ENCODE data around the gene SKAP2.

The SKAP2 gene

DNA sequence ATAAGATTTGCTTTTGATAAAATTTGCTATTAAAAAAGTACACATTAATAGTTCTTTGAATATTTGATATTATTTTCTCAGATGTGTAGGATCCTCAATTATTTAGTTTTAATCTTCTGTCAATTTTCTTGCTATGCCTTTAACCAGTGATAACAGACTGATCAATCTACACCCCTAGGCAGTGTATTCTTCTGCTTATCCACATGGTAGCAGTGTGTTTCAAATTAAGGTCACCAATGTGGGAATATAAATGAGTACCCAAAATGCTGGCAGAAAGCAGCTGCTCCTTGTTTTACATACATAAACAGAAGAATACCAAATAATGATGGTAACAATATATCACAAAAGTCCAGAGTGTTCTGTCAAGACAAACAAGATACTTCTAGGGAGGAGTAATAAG lies 87.0 kb downstream of the SKAP2 start:
- Histone ChIP-seq H3K4me3 (ENCODE audit: low read depth, low read length) (no peak overlapping the region), H3K36me3 (ENCODE audit: insufficient read depth, low read length) (no peaks in the 10 kb centered on the region), H3K4me1 (ENCODE audit: control insufficient read depth, insufficient read depth, low read length, unreplicated experiment) (no peaks in the 10 kb centered on the region), H2AFZ (ENCODE audit: low read length, unreplicated experiment) (no peak overlapping the region), H3K79me2 (ENCODE audit: control insufficient read depth, insufficient read depth, low read length, unreplicated experiment) (no peaks in the 10 kb centered on the region), H3K27me3 (ENCODE audit: insufficient read depth, low read length) (no peaks in the 10 kb centered on the region), H3K27ac (ENCODE audit: low read depth, low read length) (no peak overlapping the region)

DNA sequence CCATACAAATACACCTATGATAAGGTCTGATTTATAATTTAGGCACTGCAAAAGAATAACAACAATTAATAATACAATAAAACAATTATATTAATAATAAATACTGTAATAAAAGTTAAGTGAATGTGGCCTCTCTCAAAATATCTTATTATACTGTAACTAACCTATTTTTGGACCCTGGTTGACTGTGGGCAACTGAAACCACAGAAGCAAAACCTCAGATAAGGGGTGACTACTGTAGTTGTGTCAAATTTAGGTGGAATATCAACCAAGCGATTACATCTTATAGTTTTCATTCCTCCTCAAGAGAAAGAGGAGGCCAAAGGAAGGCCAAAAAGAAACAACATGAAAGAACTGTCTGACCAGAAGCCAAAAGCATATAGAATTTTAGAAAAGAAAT lies 103.9 kb downstream of the SKAP2 start:
- Histone ChIP-seq H3K27ac (ENCODE audit: low read depth, low read length) (no peak overlapping the region), H3K79me2 (ENCODE audit: control insufficient read depth, insufficient read depth, low read length, unreplicated experiment) (no peaks in the 10 kb centered on the region), H3K36me3 (ENCODE audit: insufficient read depth, low read length) (no peaks in the 10 kb centered on the region), H3K4me3 (ENCODE audit: low read depth, low read length) (no peak overlapping the region), H2AFZ (ENCODE audit: low read length, unreplicated experiment) (no peak overlapping the region), H3K4me1 (ENCODE audit: control insufficient read depth, insufficient read depth, low read length, unreplicated experiment) (no peaks in the 10 kb centered on the region), H3K27me3 (ENCODE audit: insufficient read depth, low read length) (no peaks in the 10 kb centered on the region)

DNA sequence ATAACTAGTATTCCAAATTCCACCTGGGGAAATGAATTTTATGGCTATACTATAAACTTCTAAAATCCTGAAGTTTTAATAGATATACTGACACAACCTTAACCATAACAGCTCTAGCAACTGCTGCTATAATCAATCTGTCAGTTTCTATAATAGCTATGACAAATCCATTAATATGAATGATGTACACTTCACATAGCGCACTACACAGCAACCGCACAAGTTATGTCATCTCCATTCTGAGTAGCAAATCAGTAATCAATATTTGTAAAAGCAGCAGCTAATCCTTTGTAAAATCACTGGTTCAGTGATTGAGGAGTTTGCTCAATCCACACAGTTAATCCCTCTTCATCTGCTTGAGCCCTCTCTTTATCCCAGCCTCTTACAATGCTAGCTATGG lies 105.3 kb downstream of the SKAP2 start:
- no peak overlapping the region for H2AFZ ChIP-seq (ENCODE audit: low read length, unreplicated experiment)
- H3K27ac ChIP-seq (ENCODE audit: low read depth, low read length), result no peak overlapping the region
- H3K4me1 ChIP-seq (ENCODE audit: control insufficient read depth, insufficient read depth, low read length, unreplicated experiment), result no peaks in the 10 kb centered on the region
- H3K79me2 ChIP-seq (ENCODE audit: control insufficient read depth, insufficient read depth, low read length, unreplicated experiment), result no peaks in the 10 kb centered on the region
- H3K36me3 ChIP-seq (ENCODE audit: insufficient read depth, low read length), result no peaks in the 10 kb centered on the region
- H3K27me3 ChIP-seq (ENCODE audit: insufficient read depth, low read length), result no peaks in the 10 kb centered on the region
- no peak overlapping the region for H3K4me3 ChIP-seq (ENCODE audit: low read depth, low read length)

DNA sequence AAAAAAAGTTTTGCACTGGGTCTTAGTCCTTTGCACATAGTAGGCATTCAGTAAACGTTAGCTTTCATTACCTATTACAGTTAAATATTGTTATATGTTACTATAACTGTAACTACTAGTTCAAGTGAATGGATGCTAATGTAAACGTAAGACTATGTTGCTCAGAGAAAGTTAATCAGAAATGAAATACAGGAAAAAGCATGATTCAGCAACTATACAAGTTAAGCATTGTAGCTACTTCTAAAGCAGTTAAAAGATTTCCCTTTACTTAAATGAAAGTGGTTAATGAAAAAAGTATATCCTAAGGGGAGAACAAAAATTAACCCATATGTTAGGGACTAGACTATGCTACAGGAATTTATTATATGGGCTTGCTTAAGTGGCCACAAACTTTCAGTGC lies 121.2 kb downstream of the SKAP2 start:
- Histone ChIP-seq H3K4me3 (ENCODE audit: low read depth, low read length) (no peak overlapping the region), H3K79me2 (ENCODE audit: control insufficient read depth, insufficient read depth, low read length, unreplicated experiment) (no peaks in the 10 kb centered on the region), H3K27me3 (ENCODE audit: insufficient read depth, low read length) (no peaks in the 10 kb centered on the region), H2AFZ (ENCODE audit: low read length, unreplicated experiment) (no peak overlapping the region), H3K36me3 (ENCODE audit: insufficient read depth, low read length) (no peaks in the 10 kb centered on the region), H3K27ac (ENCODE audit: low read depth, low read length) (no peak overlapping the region), H3K4me1 (ENCODE audit: control insufficient read depth, insufficient read depth, low read length, unreplicated experiment) (no peaks in the 10 kb centered on the region)

DNA sequence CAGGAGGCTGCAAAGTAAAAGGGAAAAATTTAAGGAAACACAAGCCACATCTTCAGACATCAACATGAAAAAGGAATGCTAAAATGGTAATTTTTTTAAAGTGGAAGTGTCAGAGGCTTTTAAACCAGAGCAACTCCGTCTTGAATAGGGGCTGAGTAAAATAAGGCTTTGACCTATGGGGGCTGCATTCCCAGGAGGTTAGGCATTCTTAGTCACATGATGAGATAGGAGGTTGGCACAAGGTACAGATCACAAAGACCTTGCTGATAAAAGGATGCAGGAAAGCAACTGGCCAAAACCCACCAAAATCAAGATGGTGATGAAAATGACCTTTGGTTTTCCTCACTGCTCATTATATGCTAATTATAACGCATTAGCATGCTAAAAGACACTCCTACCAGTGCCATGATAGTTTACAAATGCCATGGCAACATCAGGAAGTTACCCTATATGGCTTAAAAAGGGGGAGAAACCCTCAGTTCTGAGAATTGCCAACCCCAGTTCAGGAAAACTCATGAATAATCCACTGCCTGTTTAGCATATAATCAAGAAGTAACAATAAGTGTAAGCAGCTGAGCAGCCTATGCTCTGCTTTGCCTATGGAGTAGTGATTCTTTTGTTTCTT lies 128.3 kb downstream of the SKAP2 start:
- no peak overlapping the region for H3K27ac ChIP-seq (ENCODE audit: low read depth, low read length)
- no peaks in the 10 kb centered on the region for H3K79me2 ChIP-seq (ENCODE audit: control insufficient read depth, insufficient read depth, low read length, unreplicated experiment)
- H3K4me1 ChIP-seq (ENCODE audit: control insufficient read depth, insufficient read depth, low read length, unreplicated experiment), result no peaks in the 10 kb centered on the region
- no peaks in the 10 kb centered on the region for H3K36me3 ChIP-seq (ENCODE audit: insufficient read depth, low read length)
- no peak overlapping the region for H2AFZ ChIP-seq (ENCODE audit: low read length, unreplicated experiment)
- H3K27me3 ChIP-seq (ENCODE audit: insufficient read depth, low read length), result no peaks in the 10 kb centered on the region
- no peak overlapping the region for H3K4me3 ChIP-seq (ENCODE audit: low read depth, low read length)

DNA sequence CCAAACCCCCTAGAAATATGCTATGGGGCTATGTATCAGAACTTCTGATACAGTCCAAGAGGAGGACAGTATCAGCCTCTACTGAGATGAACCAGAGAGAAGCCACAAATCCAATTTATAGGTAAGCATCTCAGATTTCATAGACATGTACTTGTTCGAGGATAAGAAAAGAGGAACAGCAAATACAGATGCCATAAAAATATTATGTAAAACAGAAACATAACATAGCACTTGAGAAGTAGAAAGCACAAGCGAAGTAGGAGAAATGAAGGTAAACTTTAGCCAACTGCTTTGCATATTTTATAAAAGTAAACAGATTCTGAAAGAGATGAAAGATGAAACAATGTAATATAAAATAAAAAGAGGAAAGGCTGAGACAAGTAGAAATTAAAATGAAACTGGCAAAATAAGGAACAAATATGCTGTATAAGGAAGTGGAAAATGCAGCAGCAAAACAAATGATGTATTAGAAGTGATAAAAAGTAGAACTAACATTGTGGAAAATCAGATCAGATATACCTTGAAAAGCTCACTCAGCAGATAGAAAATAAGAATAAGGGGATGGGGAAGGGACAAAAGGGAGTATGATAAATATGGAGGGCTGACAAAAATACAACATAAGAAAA lies 135.1 kb downstream of the SKAP2 start:
- Histone ChIP-seq H3K27me3 (ENCODE audit: insufficient read depth, low read length) (no peaks in the 10 kb centered on the region), H3K36me3 (ENCODE audit: insufficient read depth, low read length) (no peaks in the 10 kb centered on the region), H2AFZ (ENCODE audit: low read length, unreplicated experiment) (no peak overlapping the region), H3K27ac (ENCODE audit: low read depth, low read length) (no peak overlapping the region), H3K4me3 (ENCODE audit: low read depth, low read length) (no peak overlapping the region), H3K4me1 (ENCODE audit: control insufficient read depth, insufficient read depth, low read length, unreplicated experiment) (no peaks in the 10 kb centered on the region), H3K79me2 (ENCODE audit: control insufficient read depth, insufficient read depth, low read length, unreplicated experiment) (no peaks in the 10 kb centered on the region)

DNA sequence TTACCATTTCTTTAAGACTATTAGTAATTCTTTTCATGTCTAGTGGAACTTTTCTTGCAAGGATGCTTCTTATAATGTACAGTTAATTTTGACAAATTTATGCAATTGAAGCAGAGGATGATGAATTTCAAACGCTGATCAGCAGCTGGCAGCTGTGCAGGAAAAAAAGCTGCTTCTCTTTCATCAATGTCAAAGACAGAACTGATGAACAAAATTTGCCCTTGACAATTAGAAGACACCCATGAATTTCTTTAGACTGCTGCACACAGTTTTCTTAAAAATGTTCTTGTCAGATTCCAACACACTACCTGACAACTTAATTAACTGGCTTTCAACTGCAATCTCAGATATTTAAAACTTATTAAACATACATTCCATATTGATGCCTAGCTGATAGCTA lies 138.3 kb downstream of the SKAP2 start:
- no peak overlapping the region for H3K4me3 ChIP-seq (ENCODE audit: low read depth, low read length)
- H3K4me1 ChIP-seq (ENCODE audit: control insufficient read depth, insufficient read depth, low read length, unreplicated experiment), result no peaks in the 10 kb centered on the region
- H2AFZ ChIP-seq (ENCODE audit: low read length, unreplicated experiment), result no peak overlapping the region
- no peaks in the 10 kb centered on the region for H3K36me3 ChIP-seq (ENCODE audit: insufficient read depth, low read length)
- H3K27me3 ChIP-seq (ENCODE audit: insufficient read depth, low read length), result no peaks in the 10 kb centered on the region
- H3K27ac ChIP-seq (ENCODE audit: low read depth, low read length), result no peak overlapping the region
- H3K79me2 ChIP-seq (ENCODE audit: control insufficient read depth, insufficient read depth, low read length, unreplicated experiment), result no peaks in the 10 kb centered on the region

DNA sequence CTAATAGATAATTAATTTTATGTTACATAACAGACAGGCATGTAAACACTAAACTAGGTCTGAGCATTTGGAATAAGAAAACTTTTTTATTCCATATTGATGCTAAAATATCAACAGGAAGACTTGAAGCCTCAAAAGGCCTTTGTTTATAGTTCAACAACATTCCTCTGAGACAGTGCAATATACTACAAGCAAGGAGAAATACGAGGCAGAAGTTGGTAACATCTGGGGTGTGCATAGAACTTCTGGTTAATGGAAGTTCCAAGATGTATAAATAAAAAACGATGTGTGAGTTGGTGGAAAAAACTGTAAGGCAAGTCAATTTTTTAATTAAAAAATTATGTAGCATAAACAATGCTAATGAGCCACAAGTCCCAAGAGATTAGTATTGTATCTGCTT lies 139.6 kb downstream of the SKAP2 start:
- Histone ChIP-seq H3K27ac (ENCODE audit: low read depth, low read length) (no peak overlapping the region), H3K36me3 (ENCODE audit: insufficient read depth, low read length) (no peaks in the 10 kb centered on the region)

DNA sequence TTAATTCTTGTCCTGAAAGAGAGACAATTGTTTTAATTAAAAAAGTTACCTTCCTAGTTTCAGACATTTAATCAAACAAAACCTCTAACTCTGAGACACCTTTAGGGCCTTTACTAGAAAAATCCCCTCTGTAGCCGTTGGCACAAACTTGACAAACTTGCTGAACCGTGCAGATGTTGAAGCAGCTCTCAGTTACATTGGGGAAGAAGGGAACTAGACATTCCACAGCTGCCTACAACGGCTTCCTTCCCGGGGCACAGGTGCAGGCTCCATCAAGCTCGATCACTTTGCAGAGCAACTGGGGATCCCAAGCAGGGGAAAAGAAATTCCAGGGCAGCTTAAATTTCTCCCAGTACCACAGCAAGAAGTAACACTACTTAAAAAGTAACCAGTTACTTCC lies 141.3 kb downstream of the SKAP2 start:
- Histone ChIP-seq H3K27ac (ENCODE audit: low read depth, low read length) (no peak overlapping the region), H2AFZ (ENCODE audit: low read length, unreplicated experiment) (no peak overlapping the region), H3K27me3 (ENCODE audit: insufficient read depth, low read length) (no peaks in the 10 kb centered on the region), H3K79me2 (ENCODE audit: control insufficient read depth, insufficient read depth, low read length, unreplicated experiment) (no peaks in the 10 kb centered on the region), H3K4me3 (ENCODE audit: low read depth, low read length) (no peak overlapping the region), H3K36me3 (ENCODE audit: insufficient read depth, low read length) (no peaks in the 10 kb centered on the region), H3K4me1 (ENCODE audit: control insufficient read depth, insufficient read depth, low read length, unreplicated experiment) (no peaks in the 10 kb centered on the region)

More for the DNA sequence above, 139.6 kb downstream of the SKAP2 start:
- Histone ChIP-seq H3K4me1 (ENCODE audit: control insufficient read depth, insufficient read depth, low read length, unreplicated experiment) (no peaks in the 10 kb centered on the region), H2AFZ (ENCODE audit: low read length, unreplicated experiment) (no peak overlapping the region), H3K27me3 (ENCODE audit: insufficient read depth, low read length) (no peaks in the 10 kb centered on the region), H3K79me2 (ENCODE audit: control insufficient read depth, insufficient read depth, low read length, unreplicated experiment) (no peaks in the 10 kb centered on the region), H3K4me3 (ENCODE audit: low read depth, low read length) (no peak overlapping the region)

DNA sequence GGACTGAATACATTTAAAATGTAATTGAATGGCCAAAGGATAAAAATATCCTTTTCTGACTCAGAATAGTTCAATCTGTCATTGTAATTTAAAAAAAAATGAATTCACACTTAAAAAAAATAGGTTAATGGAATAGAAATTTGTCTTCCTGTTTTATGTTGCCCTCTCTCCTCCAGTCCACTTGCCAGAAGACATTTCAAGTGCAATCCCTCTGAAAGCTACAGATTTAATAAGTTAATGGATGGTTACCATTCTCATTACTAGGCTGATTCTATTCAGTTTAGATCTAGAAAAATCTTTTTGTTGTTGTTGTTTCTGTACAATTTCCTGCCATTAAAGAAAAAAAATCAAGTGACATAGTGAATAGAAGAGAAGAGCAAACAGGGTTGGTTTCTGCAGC lies 142.9 kb downstream of the SKAP2 start:
- H3K4me3 ChIP-seq (ENCODE audit: low read depth, low read length), result no peak overlapping the region
- no peaks in the 10 kb centered on the region for H3K79me2 ChIP-seq (ENCODE audit: control insufficient read depth, insufficient read depth, low read length, unreplicated experiment)
- no peaks in the 10 kb centered on the region for H3K27me3 ChIP-seq (ENCODE audit: insufficient read depth, low read length)
- H3K27ac ChIP-seq (ENCODE audit: low read depth, low read length), result no peak overlapping the region
- H3K36me3 ChIP-seq (ENCODE audit: insufficient read depth, low read length), result no peaks in the 10 kb centered on the region
- no peaks in the 10 kb centered on the region for H3K4me1 ChIP-seq (ENCODE audit: control insufficient read depth, insufficient read depth, low read length, unreplicated experiment)
- no peak overlapping the region for H2AFZ ChIP-seq (ENCODE audit: low read length, unreplicated experiment)

DNA sequence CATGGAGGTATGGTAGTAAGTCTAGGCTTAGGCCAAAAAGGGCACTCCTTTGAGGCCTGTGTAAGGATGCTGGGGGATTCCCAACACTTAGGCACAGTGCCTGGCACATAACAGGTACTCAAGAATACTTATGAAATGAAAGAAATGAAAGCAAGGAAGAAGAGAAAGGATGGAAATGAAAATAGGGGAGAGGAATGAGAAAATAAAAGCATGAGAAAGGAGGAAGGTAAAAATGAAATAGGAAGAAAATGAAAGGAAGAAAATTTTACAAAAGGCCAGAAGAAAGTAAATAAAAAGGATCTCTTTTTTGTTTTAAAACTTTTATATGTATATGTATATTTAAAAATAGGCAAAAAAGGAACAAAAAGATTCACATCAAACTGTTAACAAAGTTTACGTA lies 146.3 kb downstream of the SKAP2 start:
- no peaks in the 10 kb centered on the region for H3K79me2 ChIP-seq (ENCODE audit: control insufficient read depth, insufficient read depth, low read length, unreplicated experiment)
- H3K36me3 ChIP-seq (ENCODE audit: insufficient read depth, low read length), result no peaks in the 10 kb centered on the region
- H3K27ac ChIP-seq (ENCODE audit: low read depth, low read length), result no peak overlapping the region
- no peaks in the 10 kb centered on the region for H3K27me3 ChIP-seq (ENCODE audit: insufficient read depth, low read length)
- no peaks in the 10 kb centered on the region for H3K4me1 ChIP-seq (ENCODE audit: control insufficient read depth, insufficient read depth, low read length, unreplicated experiment)
- H2AFZ ChIP-seq (ENCODE audit: low read length, unreplicated experiment), result no peak overlapping the region
- H3K4me3 ChIP-seq (ENCODE audit: low read depth, low read length), result no peak overlapping the region
